HG02623 (cell line): ENCODE data around the gene KDM5B.
"Not testable (repeated sequence)": the region's sequence is repeated elsewhere in the genome, so short reads cannot be mapped to it uniquely, and the experiment has no call there.

Source experiments
- ATAC-seq: cut with Tn5 transposase; IDR thresholded peaks from one replicate; pipeline ENCODE4 v1.9.1; 2021; ENCODE audit warnings: moderate library complexity; ENCODE audit not compliant: unreplicated experiment

KDM5B gene

GRCh38 chr1:202794051-202794740 lies 14.0 kb downstream of the KDM5B start:
- no peak for ATAC-seq

GRCh38 chr1:202791077-202791747 lies 17.0 kb downstream of the KDM5B start:
- no peak for ATAC-seq

GRCh38 chr1:202788800-202789199 lies 19.4 kb downstream of the KDM5B start:
- no peak for ATAC-seq

GRCh38 chr1:202786804-202787203 lies 21.4 kb downstream of the KDM5B start:
- no peak for ATAC-seq

GRCh38 chr1:202781180-202781579 lies 27.0 kb downstream of the KDM5B start:
- ATAC-seq, result no peak

GRCh38 chr1:202770135-202770534 lies 38.1 kb downstream of the KDM5B start:
- no peak for ATAC-seq

- ATAC-seq, result no peak
These were observed 42.5 kb downstream of the KDM5B start for GRCh38 chr1:202765721-202766120.

GRCh38 chr1:202762019-202762418 lies 46.2 kb downstream of the KDM5B start:
- ATAC-seq, result no peak

GRCh38 chr1:202760589-202760988 lies 47.6 kb downstream of the KDM5B start:
- no peak for ATAC-seq

GRCh38 chr1:202756391-202756790 lies 51.8 kb downstream of the KDM5B start:
- no peak for ATAC-seq

- ATAC-seq, result no peak
These were observed 53.9 kb downstream of the KDM5B start for GRCh38 chr1:202754293-202754692.

- ATAC-seq, result no peak
These were observed 55.4 kb downstream of the KDM5B start for GRCh38 chr1:202752774-202753173.

- no peak for ATAC-seq
These were observed 57.5 kb downstream of the KDM5B start for GRCh38 chr1:202750761-202751160.

- ATAC-seq, result no peak
These were observed 58.2 kb downstream of the KDM5B start for GRCh38 chr1:202750024-202750423.

- no peak for ATAC-seq
These were observed 62.8 kb downstream of the KDM5B start for GRCh38 chr1:202745323-202745888.

- not testable (repeated sequence) for ATAC-seq
These were observed 63.5 kb downstream of the KDM5B start for GRCh38 chr1:202744770-202745169.

- ATAC-seq, result no peak
These were observed 65.7 kb downstream of the KDM5B start for GRCh38 chr1:202742496-202742895.

- ATAC-seq, result no peak
These were observed 75.0 kb downstream of the KDM5B start for GRCh38 chr1:202733251-202733650.

GRCh38 chr1:202728951-202729350 lies 79.3 kb downstream of the KDM5B start:
- ATAC-seq, result no peak

GRCh38 chr1:202725526-202725925 lies 82.7 kb downstream of the KDM5B start:
- ATAC-seq, result no peak

GRCh38 chr1:202723708-202724107 lies 84.5 kb downstream of the KDM5B start:
- ATAC-seq, result no peak

GRCh38 chr1:202723046-202723445 lies 85.2 kb downstream of the KDM5B start:
- ATAC-seq, result not testable (repeated sequence)
